HG02981 (cell line): ENCODE data around the gene TBX4.
A peak's percentile ranks its signal among the peaks of the same experiment; 100 is the strongest.

ENCODE experiments used
- ATAC-seq: cut with Tn5 transposase; IDR thresholded peaks from one replicate; pipeline ENCODE4 v1.9.1; 2021; ENCODE audit warnings: mild to moderate bottlenecking, moderate library complexity; ENCODE audit not compliant: unreplicated experiment

Gene TBX4

DNA sequence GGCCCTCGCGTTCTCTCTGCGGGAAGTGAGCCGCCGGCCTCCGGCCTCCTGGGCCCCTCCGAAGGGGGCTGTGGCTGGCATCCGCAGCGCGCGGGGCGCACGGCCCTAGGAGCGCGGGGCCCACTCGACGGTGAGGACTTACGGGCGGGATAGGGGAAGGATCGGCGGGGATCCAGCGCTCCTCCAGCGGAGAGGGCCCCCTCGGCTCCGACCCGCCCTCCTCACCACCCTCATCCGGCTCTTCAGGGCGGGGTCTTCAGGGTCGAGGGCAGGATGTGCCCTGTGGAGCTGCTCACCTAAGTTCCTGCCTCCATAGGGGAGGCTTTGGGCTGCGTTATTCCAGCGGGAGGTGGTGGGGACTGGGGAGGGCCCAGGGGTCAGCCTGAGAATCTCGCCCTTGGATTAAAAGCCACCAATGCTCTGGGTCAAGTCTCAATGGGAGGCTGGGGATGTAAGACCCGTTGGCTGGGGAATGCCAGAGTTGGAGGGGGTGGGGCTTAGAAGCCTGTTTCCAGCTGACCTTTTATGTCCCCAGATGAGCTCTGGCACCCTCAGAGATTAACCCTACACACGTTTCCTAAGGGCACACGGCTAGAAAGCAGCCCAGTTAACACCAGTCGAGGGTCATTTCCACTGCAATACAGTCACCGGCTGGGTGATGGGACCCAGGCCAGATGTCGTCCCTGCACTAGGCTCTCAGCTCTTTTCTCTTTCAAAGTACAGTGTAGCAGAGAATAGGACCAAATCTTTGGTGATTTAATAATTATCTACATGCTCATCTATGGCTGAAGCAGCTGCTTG is 39.2 kb upstream of the TBX4 start:
- no peak for ATAC-seq

DNA sequence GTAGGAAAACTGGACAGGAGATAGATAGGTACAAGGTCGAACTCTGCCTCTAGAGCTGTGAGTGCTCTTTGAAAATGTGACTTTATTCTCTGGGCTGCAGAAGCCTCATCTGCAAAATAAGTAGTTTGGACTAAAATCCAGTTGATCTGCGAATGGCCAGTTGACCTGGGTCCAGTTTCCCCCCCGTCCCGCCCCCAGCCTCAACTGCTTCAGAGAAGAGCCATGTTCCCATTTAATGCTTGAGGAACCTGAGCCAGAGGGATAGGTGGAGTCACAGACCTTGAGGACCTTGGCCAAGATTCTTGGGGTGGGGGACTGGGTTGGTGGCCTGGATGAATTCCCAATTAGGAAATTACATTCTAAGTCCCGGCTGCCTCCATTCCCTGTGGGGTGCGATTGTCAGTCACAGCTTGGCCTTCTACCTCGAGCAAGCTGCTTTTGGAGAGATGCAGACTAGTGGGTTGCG is 38.5 kb upstream of the TBX4 start:
- no peak for ATAC-seq

DNA sequence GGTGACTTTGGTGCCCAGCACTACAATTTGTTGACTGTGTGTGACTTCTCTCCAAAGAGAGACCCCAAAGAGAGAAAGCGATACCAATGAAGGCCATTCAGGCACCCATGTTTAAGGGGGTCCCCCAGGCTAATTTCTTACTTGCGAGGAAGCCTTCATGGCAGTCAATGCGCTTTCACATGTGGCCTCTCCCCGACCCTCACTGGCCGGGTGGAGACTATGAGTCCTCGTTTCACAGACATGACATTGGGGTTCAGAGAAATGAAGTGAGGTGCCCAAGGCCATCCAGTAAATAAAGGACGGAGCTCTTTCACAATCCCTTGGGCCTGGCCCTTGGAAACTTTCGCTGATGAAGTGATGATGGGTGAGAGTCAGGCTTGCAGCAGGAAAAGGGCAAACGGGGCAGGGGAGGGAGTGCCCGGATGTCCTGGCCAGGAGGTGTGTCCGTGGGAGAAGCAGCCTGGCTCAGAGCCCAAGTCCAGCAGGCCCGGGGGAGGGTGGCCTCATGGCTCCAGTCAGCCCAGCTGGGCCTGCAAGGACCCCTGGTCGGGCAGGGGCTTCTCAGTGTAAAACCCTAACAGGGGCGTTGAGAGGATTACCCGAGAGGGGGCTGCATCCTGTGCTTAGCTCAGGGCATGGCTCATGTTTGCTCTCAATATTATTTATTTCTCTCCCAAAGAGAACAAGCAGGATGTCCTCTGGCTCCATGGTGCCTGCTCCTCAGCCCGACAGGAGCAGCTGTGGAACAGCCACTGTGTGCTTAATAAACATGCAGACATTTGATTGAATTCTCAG is 37.9 kb upstream of the TBX4 start:
- no peak for ATAC-seq

DNA sequence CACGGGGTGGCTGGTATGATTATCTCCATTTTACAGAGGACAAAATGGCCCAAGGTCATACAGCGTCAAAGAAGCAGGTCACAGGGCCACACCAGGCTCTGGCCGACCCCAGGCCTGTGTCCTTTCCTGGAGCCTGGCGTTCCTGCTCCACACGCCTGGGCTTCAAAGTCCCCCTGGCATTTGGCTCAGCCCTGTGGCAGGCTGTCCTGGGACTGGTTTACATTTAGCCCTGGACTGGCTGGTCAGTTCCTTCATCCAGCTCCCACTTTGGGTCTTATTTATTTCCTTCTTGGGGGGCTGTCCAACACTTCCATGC is 37.3 kb upstream of the TBX4 start:
- no peak for ATAC-seq

DNA sequence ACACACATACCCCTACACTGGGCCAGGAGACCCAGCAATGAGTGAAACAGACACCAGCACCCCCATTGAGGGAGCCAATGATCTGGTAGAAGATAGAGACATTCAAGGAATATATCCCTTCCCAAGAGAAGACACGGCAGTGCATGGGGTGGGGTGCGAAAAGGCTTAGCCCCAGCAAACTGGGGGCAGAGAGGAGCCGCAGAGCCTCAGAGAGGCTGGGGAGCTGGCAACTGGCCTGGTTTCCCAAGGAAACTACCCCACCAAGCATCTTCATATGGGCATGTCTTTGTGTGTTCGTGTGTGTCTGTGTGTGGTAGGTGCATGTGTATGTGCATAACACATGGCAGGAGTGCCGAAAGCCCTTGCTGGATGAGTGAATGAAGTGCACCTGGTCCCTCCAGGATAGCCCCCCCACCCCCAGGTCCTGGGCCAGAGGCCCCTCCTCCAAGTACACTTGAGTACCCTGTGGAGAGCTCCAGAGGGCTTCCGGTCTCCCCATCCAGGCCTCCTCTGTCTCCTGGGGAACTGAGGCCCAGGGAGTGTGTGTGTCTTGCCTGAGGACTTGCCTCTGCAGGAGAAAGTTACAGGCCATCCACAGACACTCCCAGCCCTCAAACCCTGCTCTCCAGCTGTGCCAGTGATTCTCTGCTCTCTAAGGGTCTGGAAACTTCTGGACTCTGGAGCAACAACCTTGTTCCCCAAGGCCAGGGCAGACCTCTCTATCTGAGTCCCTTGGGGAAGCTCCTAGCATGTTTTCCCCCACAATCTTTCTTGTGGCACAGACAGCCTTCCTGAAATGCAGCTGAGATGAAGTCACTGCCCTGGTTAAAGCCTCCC is 36.6 kb upstream of the TBX4 start:
- no peak for ATAC-seq

DNA sequence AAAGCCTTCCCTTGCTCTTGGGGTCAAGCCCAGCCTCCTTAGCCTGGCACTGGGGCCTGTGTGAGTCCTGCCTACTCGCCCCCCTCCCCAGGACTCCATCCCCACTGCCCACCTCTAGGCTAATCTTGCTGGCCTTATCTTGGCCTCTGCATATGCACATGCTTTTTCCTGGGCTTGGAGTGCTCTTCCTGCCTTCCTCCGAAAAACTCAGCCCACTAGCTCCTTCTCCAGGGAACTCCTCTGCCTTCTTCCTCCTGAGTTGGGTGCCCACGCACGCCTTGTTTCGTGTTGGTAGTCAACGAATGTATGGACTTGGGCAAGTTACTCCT is 36.0 kb upstream of the TBX4 start:
- no peak for ATAC-seq

DNA sequence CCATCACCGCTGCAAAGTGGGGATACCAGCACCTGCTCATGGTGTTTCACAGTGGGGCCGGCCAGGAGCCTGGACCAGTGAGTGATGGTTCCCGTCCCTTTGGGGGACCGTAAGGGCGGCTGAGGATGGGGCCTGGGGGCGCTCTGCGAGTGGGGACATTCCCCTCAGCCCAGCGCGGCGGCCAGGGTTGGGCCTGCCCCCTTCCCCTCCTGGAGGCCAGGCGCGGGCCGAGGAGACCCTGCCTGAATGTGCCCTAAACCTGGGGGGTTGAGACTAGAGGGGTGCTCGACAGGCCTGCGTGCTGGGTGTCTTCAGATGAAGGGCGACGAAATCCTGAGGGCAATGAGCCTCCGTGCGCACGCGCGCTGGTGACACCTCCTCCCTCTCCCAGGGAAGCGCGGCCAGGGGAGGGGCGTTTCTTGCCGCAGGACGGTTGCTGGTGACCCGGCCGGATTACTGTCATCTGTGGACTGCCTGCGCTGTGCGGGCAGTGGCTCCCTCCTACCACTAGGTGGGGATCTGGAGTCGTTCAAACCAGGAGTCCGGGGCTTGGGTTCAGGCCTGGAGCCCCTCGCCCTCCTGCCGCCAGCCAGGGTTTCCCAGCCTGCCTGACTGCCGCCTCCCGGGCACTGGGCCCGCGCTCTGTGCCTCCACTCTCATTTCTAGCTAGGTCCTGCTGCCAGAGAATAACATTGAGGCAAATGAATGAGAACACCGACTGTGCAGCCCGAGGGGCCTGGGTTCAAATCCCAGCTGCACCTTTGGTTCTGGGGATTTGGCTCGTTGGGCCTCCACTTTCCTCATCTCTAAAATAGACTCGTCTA is 35.5 kb upstream of the TBX4 start:
- ATAC-seq, result peak; percentile 62

DNA sequence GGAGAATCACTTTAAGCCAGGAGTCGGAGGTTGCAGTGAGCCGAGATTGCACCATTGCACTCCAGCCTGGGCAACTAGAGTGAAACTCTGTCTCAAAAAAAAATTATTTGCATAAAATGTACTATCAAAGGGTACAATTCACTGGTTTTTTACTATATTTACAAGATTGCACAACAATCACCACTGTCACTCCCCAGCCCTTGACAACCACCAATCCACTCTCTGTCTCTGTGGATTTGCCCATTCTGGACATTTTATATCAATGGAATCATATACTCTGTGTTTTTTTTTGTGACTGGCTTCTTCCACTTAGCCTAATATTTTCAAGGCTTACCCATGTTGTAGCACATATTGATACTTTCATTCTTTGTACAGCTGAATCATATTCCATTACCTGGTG is 33.8 kb upstream of the TBX4 start:
- ATAC-seq, result no peak

DNA sequence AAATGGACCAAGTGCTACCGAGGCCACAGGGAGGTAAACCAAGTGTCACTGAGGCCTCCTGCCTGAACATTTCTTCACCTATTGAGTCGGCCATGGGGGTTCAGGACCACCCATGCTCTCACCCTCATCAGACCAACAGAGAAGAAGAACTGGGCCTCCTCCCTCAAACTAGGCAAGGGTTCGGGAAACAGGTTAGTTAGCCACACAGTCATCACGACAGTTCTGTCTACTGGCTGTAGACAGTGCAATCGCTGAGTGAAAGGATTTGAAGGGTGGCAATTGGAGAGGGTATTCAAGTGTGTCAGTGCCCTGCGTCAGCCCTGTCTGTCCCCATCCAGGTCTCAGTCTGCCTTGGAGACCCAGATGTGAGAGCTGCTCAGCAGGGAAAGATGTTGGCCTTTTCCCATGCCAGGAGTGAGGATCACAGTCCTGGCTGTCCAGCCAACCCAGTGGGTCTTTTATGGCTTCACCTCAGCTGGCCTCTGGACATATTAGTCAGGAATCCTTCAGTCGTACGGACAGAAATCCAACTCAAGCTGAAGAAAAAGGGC is 32.7 kb upstream of the TBX4 start:
- no peak for ATAC-seq

DNA sequence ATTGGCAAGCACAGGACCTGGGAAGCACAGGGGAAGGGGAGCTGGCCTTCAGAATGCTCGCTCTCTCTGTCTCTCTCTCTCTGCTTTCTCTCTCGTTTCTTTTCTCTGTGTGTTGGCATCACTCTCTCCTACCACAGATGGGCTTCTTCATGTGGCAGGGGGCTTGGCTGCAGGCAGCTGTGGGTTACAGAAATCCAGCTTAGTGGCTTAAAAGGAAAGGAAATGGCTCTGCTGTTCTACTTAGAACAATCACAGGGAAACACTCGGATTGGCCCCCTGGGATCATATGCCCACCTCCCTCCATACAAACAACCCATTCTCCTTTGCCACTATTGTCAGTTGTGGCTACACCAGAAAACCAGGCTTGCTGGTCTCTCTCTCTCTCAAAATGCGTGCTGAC is 32.2 kb upstream of the TBX4 start:
- ATAC-seq, result no peak

DNA sequence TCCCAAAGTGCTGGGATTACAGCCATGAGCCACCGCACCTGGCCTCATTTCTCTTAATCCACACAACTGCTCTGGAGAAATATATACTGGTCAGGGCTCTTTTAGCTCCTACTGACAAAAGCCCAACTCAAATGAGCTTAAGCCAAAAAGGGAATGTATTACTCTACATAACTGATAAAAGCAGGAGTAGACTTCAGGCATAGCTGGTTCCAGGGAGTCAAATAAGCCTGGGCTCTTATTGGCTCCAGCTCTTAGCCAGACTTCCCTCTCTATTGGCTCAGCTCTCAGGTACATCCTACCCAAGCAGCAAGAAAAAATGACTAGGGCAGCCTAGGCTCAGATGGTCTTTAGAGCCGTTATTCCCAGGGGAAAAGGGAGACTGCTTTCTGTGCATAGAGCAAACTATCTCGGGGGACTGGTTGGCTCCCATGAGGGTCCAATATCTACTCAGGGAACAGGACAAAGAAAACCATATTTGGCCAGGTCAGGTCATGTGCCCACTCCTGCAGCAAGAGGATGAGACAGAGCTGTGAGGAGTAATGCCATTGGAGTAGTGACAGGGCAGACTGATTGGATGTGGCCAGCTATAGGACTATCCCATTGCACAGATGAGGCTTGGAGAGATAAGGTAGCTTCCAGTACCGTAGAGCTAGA is 31.4 kb upstream of the TBX4 start:
- no peak for ATAC-seq

DNA sequence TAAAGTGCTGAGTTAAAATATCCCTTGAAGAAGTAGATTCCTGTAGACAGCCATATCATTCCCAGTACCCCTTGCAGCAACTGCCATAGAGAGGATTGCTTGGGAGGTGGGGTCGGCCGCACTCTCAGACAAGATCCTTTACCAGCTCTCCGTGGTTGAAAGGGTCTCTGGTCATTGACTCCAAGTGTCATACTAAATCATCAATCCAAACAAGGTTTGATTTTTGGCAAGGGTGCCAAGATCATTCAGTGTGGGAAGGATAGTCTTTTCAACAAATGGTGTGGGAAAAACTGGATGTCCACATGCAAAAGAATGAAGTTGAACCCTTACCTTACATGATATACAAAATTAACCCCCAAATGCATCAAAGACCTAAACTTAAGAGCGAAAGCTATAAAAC is 30.8 kb upstream of the TBX4 start:
- no peak for ATAC-seq

DNA sequence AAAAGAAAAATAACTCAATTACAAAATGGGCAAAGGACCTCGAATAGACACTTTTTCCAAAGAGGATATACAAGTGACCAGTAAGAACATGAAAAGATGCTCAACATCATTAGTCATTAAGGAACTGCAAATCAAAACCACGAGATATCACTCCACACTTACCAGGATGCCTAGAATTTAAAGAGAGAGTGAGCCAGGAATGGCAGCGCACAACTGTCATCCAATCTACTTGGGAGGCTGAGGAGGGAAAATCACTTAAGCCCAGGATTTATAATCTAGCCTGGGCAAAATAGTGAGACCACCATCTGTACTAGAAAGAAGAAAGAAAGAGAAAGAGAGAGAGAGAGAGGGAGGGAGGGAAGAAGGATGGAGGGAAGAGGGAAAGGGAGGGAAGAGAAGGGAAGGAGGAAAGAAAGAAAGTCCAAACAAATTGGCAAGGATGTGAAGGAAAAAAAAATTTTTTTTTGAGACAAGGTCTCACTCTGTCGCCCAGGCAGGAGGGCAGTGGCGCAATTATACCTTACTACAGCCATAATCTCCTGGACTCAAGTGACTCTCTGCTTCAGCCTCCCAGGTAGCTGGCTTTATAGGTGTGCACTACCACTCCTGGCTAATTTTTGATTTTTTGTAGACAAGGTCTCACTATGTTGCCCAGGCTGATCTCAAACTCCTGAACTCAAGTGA is 30.0 kb upstream of the TBX4 start:
- no peak for ATAC-seq

DNA sequence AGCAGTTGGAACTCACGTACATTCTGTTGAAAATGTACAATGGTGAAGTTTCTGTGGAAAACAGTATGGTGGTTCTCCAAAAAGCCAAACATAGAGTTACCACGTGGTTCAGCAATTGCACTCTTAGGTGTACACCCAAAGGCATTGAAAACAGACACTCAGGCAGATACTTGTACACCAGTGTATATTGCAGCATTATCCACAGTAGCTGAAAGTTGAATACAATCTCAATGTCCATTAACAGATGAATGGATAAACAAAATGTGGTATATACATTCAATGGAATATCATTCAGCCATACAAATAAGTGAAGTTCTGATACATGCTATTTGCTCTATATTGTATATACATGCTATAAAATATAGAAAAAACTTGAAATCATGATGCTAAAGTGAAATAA is 29.4 kb upstream of the TBX4 start:
- no peak for ATAC-seq

DNA sequence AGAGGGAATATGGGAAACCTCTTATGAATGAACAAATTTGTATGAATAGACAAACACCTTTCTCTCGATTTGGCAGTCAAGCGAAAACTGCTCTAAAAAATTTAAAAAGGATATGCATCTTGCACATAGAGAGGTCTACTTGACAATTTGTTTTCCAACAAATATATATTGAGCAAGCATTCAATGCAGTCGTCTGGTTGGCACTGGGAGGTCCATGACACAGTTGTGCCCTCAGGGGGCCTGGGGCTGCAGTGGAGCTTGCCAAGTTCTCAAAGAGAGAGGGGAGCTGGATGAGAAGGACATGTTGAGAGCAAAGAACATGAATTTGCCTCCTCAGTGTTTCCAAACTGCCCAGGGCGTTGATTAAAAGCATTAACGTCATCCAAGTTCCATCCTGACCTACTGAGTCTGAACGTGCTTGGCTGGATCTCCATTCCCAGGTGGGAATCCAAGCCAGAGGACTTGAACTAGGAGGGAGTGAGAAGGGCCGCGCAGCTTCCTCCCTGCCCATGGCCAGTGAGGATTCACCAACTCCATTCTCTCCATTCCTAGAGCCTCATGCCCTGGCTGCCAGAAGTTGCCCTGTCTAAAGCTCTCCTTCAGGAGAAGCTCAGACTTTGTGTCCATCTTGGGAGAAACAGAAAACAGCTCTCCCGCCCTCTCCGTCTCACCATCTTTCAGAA is 28.1 kb upstream of the TBX4 start:
- ATAC-seq, result no peak

DNA sequence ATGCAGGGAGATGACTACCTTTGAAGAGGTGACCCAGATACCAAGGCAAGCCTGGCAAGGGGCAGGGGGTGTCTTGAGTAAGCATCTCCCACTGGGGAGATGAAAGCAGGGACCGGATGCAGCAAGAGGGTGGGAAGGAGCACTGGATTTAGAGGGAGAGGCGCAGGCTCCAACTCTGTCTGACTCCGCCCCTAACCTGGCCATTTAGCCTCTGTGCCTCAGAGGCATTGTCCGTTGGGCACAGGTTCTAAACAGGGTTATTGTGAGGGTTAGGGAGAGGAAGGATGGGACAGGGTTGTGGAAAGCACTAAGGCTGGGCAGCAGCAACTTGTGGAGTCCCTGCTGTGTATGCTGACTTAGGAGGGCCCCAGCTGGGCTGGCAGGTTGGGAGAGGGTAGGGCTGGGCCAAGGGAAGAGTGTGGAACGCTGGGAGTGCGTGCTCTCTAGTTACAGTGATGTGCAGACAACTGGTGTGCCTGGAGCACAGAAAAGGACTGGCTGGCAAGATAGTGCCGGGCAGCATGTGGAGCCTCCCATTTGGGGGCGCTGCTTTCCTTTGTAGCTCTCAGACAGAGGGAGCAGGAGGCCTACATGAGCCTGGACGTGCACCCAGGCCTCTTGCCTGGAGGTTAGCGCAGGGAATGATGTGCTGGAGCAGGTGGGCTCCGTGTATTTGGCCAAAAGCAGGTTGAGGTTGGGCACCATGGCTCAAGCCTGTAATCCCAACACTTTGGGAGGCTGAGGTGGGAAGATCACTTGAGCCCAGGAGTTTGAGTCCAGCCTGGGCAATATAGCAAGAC is 26.3 kb upstream of the TBX4 start:
- ATAC-seq, result no peak

DNA sequence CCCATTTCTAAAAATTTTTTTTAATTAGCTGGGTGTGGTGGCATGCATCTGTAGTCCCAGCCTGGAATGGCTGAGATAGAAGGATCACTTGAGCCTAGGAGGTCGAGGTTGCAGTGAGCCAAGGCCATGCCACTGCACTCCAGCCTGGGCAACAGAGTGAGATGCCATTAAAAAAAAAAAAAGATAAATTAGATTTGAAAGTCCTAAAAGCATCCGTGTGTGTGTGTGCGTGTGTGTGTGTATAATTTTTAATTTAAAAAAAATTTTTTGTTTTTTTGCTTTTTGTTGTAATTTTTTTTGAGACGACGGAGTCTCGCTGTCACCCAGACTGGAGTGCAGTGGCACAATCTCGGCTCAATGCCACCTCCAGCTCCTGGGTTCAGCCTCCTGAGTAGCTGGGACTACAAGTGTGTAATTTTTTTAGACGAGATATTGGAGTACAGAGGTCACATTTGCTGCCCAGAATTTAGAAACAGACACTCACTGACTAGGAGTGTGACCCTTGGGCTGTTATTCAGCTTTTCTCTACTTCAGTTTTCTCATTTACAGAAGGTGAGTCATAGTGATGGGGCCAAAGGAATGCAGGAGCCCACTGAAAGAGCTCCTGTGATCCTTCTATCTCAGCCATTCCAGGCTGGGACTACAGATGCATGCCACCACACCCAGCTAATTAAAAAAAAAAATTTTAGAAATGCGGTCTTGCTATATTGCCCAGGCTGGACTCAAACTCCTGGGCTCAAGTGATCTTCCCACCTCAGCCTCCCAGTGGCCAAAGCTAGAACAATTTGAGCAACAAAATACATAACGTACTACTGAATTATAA is 25.5 kb upstream of the TBX4 start:
- no peak for ATAC-seq
